ENCODE measurements around the gene ERCC1. TPM values are rescaled to one million over a fixed set of nuclear protein-coding genes. Genes with fewer than 3 reads are reported as not detected.
"Not testable (repeated sequence)": the region's sequence is repeated elsewhere in the genome, so short reads cannot be mapped to it uniquely, and the experiment has no call there.

The ERCC1 gene
- total RNA-seq, 1 donor from 2014 or later: 117 TPM

GRCh38 chr19:45437328-45437727 is 13.6 kb upstream of the ERCC1 start:
- no peaks in the 10 kb centered on the region for H3K27me3 Mint-ChIP-seq (ENCODE audit: unreplicated experiment)
- H3K4me1 Mint-ChIP-seq (ENCODE audit: unreplicated experiment): peaks cover 8% of the 10 kb centered on the region
- no peaks in the 10 kb centered on the region for H3K9me3 Mint-ChIP-seq (ENCODE audit: unreplicated experiment)
- DNase-seq (ENCODE audit: extremely low spot score, unreplicated experiment): no peak
- TF ChIP-seq CTCF (IDR thresholded peaks at IDR 0.05): no peak
- no peak overlapping the region for H3K27ac Mint-ChIP-seq (ENCODE audit: unreplicated experiment)
- H3K36me3 Mint-ChIP-seq (ENCODE audit: unreplicated experiment): no peaks in the 10 kb centered on the region
- H3K4me3 Mint-ChIP-seq (ENCODE audit: unreplicated experiment): no peak overlapping the region

- H3K4me1 Mint-ChIP-seq (ENCODE audit: unreplicated experiment): peaks cover 13% of the 10 kb centered on the region
- H3K4me3 Mint-ChIP-seq (ENCODE audit: unreplicated experiment); H3K36me3 Mint-ChIP-seq (ENCODE audit: unreplicated experiment); DNase-seq (ENCODE audit: extremely low spot score, unreplicated experiment); H3K27me3 Mint-ChIP-seq (ENCODE audit: unreplicated experiment); H3K27ac Mint-ChIP-seq (ENCODE audit: unreplicated experiment); H3K9me3 Mint-ChIP-seq (ENCODE audit: unreplicated experiment): not testable (repeated sequence)
These were observed 8.8 kb upstream of the ERCC1 start for GRCh38 chr19:45432543-45432942.

- peaks cover 19% of the 10 kb centered on the region for H3K4me1 Mint-ChIP-seq (ENCODE audit: unreplicated experiment)
- not testable (repeated sequence) for H3K27ac Mint-ChIP-seq (ENCODE audit: unreplicated experiment); DNase-seq (ENCODE audit: extremely low spot score, unreplicated experiment); H3K9me3 Mint-ChIP-seq (ENCODE audit: unreplicated experiment); H3K36me3 Mint-ChIP-seq (ENCODE audit: unreplicated experiment); H3K4me3 Mint-ChIP-seq (ENCODE audit: unreplicated experiment); H3K27me3 Mint-ChIP-seq (ENCODE audit: unreplicated experiment)
These were observed 7.3 kb upstream of the ERCC1 start for GRCh38 chr19:45431008-45431407.

- H3K4me1 Mint-ChIP-seq (ENCODE audit: unreplicated experiment): peaks cover 25% of the 10 kb centered on the region
- not testable (repeated sequence) for H3K4me3 Mint-ChIP-seq (ENCODE audit: unreplicated experiment)
These were observed 6.2 kb upstream of the ERCC1 start for GRCh38 chr19:45429896-45430295.

GRCh38 chr19:45428384-45429231 is 4.9 kb upstream of the ERCC1 start:
- Mint-ChIP-seq H3K4me1 (ENCODE audit: unreplicated experiment) (peaks cover 34% of the 10 kb centered on the region), H3K27ac (ENCODE audit: unreplicated experiment) (peak overlapping the region; percentile 94), H3K4me3 (ENCODE audit: unreplicated experiment) (peak overlapping the region; percentile 81), H3K27me3 (ENCODE audit: unreplicated experiment) (no peaks in the 10 kb centered on the region), H3K9me3 (ENCODE audit: unreplicated experiment) (no peaks in the 10 kb centered on the region), H3K36me3 (ENCODE audit: unreplicated experiment) (no peaks in the 10 kb centered on the region)
- DNase-seq (ENCODE audit: extremely low spot score, unreplicated experiment): peak; percentile 87
- peak; percentile 66 for TF ChIP-seq CTCF (IDR thresholded peaks at IDR 0.05)

More at GRCh38 chr19:45429896-45430295, 6.2 kb upstream of the ERCC1 start:
- not testable (repeated sequence) for H3K9me3 Mint-ChIP-seq (ENCODE audit: unreplicated experiment); DNase-seq (ENCODE audit: extremely low spot score, unreplicated experiment); H3K27ac Mint-ChIP-seq (ENCODE audit: unreplicated experiment); H3K36me3 Mint-ChIP-seq (ENCODE audit: unreplicated experiment); H3K27me3 Mint-ChIP-seq (ENCODE audit: unreplicated experiment)

GRCh38 chr19:45424191-45425058 is 708 bp upstream of the ERCC1 start:
- H3K9me3 Mint-ChIP-seq (ENCODE audit: unreplicated experiment): no peaks in the 10 kb centered on the region

More at GRCh38 chr19:45424191-45425058, 708 bp upstream of the ERCC1 start:
- TF ChIP-seq CTCF (IDR thresholded peaks at IDR 0.05): no peak
- Mint-ChIP-seq H3K27me3 (ENCODE audit: unreplicated experiment) (no peaks in the 10 kb centered on the region), H3K4me1 (ENCODE audit: unreplicated experiment) (peaks cover 51% of the 10 kb centered on the region), H3K4me3 (ENCODE audit: unreplicated experiment) (peak overlapping the region; percentile 93), H3K27ac (ENCODE audit: unreplicated experiment) (peak overlapping the region; percentile 99), H3K36me3 (ENCODE audit: unreplicated experiment) (peaks cover 3% of the 10 kb centered on the region)
- peak; percentile 89 for DNase-seq (ENCODE audit: extremely low spot score, unreplicated experiment)

Measured in osteocyte (in vitro differentiated cells).